HG03439 (cell line): ENCODE data around the gene C1orf210.

Experiments used
- ATAC-seq: cut with Tn5 transposase; IDR thresholded peaks from one replicate; pipeline ENCODE4 v1.9.1; 2021; ENCODE audit warnings: mild to moderate bottlenecking, moderate library complexity; ENCODE audit not compliant: unreplicated experiment

C1orf210 gene

GRCh38 chr1:43275826-43276620 is 9.4 kb downstream of the C1orf210 start:
- ATAC-seq = no peak

GRCh38 chr1:43274804-43275180 is 10.6 kb downstream of the C1orf210 start:
- ATAC-seq = no peak

DNA sequence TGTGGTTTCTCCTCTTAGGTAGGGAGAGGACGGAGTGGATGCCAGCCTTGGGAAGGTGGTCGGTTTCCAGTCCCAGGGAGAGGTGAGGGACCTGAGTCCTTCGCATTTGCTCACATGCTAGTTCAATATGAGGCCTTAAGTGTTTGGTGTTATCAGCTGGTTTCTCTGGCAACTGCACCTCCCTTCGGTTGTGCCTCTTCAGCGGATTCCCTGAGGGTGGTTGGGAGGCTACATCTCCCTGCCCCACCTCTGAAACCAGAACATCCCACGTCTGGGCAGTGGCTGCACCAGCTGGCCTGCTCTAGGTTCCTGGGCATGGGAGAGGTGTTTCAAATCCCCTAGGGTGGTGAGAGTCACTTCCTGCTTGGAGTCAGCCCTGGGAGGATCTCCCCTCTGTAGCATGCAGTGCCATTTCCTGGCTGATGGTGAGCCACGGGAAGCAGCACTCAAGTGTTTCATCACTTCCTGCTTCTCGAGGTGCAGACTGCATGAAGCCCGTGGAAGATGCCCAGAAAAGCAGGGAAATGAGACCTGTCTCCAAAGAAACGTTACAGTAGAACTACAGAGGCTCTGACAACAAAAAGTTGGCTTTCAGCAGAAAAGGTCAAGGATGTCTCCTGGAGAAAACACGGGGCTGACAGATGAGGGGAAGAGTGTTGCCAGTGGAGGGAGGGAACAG is 11.1 kb downstream of the C1orf210 start:
- ATAC-seq = no peak

DNA sequence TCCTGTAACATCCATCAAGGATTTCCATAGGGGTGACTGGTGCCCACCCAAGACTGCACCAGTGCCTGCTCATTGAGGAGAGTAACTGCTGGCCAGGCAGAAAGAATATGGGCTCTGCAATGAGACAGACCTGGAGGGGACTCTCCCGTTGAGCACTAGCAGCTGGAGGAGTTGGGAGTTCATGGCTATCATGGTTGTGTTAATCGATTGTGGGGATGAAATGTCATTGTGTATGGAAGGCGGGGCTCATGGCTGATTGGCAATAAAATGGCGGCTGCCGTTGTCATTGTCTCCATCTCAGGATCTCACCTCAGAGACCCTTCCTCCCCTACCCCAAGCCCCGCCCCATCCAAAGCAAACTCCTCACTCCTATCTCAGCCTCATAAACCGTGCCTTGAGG is 11.7 kb downstream of the C1orf210 start:
- no peak for ATAC-seq

DNA sequence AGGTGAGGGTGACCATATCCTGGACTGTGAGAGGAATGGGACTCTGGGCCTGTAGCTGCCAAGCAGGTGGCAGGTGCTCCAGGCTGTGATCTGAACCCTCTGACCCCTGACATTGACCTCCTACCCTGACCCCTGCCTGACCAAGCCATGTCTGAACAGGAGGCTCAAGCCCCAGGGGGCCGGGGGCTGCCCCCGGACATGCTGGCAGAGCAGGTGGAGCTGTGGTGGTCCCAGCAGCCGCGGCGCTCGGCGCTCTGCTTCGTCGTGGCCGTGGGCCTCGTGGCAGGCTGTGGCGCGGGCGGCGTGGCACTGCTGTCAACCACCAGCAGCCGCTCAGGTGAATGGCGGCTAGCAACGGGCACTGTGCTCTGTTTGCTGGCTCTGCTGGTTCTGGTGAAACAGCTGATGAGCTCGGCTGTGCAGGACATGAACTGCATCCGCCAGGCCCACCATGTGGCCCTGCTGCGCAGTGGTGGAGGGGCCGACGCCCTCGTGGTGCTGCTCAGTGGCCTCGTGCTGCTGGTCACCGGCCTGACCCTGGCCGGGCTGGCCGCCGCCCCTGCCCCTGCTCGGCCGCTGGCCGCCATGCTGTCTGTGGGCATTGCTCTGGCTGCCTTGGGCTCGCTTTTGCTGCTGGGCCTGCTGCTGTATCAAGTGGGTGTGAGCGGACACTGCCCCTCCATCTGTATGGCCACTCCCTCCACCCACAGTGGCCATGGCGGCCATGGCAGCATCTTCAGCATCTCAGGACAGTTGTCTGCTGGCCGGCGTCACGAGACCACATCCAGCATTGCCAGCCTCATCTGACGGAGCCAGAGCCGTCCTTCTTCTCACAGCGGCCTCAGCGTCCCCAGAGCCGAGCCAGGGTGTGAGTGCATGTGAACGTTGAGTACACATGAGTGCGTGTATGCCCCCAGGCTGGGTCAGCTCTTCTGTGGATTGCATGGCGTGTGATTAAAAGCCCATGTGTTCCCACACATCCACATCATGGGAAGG is 12.5 kb downstream of the C1orf210 start:
- no peak for ATAC-seq

DNA sequence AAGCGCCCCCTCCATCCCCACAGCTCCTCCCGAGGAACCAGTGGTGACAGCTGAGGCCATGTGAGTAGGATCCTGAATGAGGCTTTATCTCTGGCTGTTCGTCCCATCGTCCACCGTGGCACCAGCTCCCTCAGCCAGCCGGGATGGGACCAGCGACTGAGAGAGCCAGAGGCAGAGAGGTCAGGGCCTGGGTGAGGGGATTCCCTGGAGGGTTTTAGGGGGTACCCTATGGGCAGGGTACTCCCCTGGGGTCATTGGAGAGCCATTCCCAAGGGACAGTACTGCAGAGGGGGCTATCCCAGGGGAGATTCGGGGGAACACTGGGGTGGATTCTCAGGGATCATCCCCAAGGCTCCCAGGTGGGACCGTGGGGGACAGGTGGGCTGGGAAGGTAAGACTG is 13.2 kb downstream of the C1orf210 start:
- no peak for ATAC-seq

GRCh38 chr1:43271186-43272118 is 13.9 kb downstream of the C1orf210 start:
- ATAC-seq = no peak

- no peak for ATAC-seq
Measured at GRCh38 chr1:43270421-43271095, 14.8 kb downstream of the C1orf210 start.

GRCh38 chr1:43269627-43270375 is 15.6 kb downstream of the C1orf210 start, which contains the start of gene TMEM125:
Gene TMEM125, plus strand, starts transcription at chr1:43269983. Its CDS starts 2,740 bp downstream, at chr1:43272723.
- ATAC-seq = no peak

GRCh38 chr1:43267818-43268425 is 17.5 kb downstream of the C1orf210 start:
- no peak for ATAC-seq

DNA sequence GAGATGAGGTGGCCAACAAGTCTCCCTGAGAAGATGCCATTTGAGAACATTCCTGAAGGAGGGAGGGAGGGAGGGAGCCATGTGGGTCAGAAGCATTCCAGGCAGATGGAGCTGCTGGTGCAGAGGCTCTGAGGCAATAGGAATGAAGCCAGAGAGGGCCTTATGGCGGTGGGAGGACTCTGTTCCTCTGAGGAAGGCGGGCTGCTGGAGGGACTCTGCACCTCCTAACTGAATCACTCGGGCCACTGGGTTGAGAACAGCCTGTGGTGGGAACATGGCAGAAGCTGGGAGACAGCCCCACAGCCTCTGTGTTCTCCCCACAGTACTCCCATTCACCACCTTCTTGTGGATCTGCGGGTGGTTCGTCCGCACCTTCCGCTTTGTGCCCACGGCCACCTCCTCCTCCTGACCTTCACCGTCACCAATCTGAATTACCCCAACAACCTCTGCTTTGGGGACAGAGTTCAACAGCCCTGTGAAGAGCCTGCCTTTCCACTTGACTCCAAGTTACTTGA is 18.0 kb downstream of the C1orf210 start:
- ATAC-seq = no peak

- no peak for ATAC-seq
Measured at GRCh38 chr1:43266881-43267280, 18.5 kb downstream of the C1orf210 start.

DNA sequence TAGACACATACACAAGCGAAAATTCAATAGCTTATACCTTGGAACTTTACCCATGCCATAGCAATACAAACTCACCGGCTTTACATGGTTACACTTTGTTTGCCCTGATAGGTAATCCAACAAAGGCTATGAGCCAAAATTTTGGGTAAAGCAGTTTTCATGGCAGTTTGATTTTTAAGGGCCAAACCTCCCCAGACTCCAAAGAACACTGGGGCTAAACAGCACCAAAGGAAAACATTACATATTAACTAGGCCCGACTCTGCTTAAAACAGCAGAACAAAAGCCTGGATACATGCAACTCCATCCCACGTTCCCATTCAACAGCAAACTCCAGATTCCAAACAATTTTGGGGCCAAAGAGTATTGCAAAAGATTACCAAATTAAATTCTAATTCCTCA is 19.9 kb downstream of the C1orf210 start:
- ATAC-seq = no peak

DNA sequence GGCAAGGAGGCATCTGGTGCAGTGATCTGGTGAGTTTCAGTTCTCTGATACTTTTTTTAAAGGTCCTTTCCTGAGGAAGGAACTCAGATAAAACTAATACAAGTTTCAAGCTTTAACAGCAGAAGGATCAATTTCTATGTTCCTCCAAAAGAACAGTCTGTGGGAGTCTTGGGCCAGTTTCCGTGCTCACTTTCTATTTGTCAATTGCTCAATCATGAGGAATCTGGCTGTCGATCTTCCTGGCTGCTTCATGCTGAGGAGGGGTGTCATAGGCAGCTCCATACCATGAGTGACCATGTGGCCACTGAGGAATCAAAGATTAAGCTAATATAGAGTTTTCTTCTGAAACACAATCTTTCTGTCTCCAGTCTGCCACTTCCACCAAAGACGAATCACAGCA is 27.0 kb downstream of the C1orf210 start:
- no peak for ATAC-seq

- no peak for ATAC-seq
Measured at GRCh38 chr1:43256675-43257570, 28.5 kb downstream of the C1orf210 start.

DNA sequence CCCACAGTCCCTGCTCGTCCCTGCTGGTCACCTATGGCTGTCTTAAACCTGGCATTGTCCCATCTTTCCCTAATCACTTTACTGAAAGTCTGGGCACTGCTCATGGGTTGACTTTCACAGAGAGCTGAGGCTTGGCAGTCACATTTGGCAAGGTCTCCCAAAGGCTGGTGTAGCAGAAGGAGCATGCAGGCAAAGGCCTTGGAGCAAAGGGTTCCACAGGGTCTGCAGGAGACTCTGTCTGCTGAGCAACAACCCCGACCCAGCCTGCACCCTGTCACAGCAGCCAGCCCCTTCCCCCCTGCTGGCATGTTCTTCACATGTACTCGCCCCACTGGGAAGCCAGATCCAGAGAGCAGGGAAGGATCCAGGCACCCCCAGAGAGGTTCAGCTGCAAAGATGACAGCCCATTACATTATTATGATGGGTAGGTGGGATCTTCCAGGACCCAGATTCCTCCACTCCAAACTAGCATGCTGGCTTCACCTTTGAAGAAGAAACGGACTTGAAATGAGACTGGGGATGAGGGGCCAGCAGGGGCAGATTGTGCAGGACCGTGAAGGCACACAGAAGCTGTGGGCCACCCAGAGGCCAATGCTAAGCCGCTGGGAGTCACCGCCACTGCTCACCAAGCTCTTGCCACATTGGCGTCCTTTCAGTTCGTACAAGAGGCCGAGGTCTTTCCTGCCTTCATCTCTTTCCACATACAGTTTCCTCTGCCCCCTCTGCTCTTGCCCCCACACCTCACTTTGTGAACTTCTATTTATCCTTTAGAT is 29.8 kb downstream of the C1orf210 start:
- ATAC-seq = no peak
